COR-L47 (cell line): ENCODE results near the gene ATP6V0D1.
"Not testable (repeated sequence)": the region's sequence is repeated elsewhere in the genome, so short reads cannot be mapped to it uniquely, and the experiment has no call there.

Source experiments
- DNase-seq: peaks from one replicate; lab custom pipeline; 2025; lab: John Stamatoyannopoulos, UW

Gene ATP6V0D1

DNA sequence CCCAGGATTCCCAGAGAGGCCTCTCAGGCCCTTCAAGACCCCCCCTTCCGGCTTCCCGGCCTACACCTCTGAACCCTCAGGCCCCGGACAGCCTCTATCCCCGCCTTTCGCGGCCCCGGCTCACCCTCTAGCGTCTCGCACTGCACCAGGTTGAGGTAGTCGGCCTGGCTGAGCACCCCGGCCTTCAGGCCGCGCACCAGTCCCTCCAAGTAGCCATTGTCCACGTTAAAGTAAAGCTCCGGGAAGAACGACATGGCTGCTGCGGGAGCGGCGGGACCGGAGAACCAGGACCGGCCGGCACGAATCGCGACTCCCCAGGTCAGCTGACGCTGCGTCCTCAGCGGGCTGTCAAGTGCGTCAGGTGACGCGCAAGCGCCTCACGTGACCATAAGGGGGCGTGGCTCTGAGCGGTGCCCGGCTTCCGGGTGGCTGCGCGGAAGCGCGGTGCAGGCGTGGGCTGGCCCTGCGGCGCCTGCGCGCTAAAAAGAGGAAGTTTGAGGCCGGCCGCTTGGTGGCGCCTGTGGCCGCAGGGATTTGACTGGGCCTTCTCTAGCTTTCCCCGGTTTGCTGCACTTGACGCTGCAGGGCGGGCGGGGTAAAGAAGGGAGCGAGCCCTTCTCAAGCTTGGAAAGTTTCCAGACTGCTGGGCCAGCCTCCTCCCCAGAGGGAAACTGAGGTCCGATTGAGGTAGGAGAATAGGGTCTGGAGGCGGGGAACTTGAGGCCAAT is at the start of gene ATP6V0D1:
Gene ATP6V0D1 (minus strand): TSS at position 325 of the 728 bp plus-strand sequence. CDS start 71 bp downstream, at position 254.
- DNase-seq = peak; percentile 98

DNA sequence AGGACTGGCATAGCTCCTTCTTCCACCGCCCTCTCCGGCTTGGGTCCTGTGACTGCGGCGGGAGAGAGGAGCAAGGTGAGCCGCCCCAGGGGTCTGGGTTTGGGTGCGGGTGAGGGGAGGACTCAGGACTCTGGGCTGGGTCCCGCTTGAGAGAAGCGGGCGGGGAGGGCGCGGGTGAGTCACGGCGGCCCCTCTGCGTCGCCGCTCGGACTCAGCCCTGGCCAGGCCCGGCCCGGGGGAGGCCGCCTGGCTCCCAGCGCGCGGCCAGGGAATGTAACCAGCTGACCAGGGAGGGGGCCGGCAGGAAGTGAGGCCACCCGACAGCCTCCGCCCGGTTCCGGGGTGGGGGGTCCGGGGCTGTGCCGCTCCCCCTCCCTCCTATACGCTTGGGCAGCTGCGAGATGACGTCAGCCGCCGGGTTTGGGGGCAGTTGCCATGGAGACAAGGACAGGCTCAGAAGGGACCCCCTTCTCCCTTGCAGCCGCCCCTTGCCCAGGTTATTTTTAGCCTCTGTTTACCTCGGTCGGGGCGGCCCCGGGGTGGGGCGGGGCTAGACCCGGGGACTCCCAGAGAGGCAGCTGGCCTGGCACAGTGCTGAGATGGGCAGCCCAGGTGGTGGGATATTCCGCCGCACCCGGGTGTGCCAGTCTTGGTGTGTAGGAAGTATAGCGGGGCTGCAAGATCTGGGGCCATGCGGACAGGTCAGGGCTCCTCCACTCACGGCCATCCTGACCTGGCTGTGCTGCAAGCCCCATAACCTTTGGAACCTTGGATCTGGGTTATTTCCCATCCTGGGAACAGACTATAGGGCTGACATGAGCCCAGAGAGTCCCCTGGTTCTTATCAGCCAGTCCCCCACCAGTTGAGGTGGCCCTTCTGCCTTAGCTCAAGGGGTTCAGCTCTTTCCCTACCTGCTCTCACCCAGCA is 49.3 kb upstream of the ATP6V0D1 start:
- peak; percentile 62 for DNase-seq

DNA sequence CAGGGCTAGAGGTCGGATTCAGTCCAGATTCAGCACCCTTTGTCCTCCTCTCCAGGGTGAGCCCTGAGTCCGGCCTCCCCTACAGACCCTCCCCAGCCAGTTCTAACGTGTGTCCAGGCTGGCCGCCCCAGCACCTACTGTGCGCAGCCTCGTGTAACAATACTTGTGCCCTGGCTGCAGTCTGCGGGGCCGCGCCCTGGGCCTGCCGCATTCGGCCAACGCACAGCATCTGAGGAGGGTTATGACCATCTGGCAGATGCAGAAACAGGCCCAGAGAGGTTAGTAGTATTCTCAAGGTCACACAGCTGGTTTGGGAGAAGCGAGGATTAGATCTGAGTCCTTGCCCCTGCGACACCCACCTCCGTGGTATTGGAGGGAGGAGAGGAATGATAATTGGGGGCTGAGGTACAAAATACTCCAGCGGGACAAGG is 48.6 kb upstream of the ATP6V0D1 start:
- no peak for DNase-seq

DNA sequence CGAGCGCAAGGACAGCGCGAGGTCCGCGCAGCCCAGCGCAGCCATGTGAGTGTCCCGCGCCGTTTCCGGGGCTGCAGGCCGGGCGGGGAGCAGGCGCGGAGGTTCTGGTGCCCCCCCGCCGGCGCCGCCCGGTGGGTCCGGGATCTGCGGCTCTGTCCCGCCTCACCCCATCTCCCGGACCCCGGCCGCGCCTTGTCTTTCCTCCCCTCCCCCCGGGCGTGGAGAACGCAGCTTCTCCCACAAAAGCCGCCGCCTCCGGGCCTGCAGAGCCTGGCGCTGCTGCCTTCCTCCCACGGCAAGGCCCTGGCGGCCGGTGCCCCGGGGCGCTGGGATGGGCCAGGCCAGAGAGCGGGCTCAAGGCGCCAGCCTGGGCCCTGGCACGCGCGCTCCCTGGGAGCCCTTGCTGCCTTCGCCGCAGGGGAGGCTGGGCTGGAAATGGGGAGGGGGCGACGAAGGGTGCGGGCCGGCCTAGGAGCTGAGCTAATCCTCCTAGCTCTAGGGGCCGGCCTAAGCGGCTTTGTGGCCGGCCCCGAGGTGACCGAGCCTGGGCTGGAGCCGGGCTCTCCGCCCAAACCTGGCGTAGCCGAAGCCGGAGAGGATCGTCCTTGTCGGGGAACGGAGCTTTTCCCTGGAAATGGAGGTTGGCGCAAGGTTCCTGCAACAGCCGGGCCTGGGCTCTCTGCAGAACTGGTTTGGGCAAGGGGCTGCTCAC is 48.1 kb upstream of the ATP6V0D1 start:
- DNase-seq = peak; percentile 53

DNA sequence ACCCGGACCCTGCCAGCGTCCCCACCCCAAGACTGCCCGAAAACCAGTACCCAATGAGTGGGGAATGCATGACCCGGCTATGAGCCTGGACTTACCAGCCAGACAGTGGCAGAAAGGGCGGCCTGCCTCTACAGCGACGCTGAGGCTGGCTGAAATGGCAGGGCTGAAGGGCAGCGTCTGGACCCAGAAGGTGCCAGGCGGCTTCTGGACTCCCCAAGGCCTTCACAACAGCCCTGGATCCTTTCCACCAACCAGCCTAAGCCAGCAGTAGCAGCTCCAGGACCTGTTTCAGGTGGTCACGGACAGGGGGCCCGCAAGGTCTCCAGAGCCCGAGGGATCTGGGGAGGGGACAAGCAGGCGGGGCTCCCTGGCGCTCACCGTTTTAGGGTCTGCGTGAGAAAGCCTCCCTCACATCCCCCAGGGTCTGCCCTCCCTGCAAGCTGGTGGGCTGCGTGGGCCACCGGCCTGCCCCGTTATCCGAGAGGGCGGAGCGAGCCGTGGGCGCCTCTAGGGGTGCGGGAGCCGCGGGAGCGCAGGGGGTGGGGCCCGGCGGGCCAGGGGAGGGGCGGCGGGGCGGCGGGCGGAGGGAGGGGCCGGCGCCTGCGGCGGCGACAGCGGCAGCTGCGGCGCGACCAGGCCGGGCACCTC is 47.4 kb upstream of the ATP6V0D1 start, which contains the start of gene RIPOR1:
Gene RIPOR1 (plus strand): TSS at position 608 of the 648 bp plus-strand sequence. CDS start 9,618 bp downstream, outside the sequence.
- DNase-seq = peak; percentile 53

DNA sequence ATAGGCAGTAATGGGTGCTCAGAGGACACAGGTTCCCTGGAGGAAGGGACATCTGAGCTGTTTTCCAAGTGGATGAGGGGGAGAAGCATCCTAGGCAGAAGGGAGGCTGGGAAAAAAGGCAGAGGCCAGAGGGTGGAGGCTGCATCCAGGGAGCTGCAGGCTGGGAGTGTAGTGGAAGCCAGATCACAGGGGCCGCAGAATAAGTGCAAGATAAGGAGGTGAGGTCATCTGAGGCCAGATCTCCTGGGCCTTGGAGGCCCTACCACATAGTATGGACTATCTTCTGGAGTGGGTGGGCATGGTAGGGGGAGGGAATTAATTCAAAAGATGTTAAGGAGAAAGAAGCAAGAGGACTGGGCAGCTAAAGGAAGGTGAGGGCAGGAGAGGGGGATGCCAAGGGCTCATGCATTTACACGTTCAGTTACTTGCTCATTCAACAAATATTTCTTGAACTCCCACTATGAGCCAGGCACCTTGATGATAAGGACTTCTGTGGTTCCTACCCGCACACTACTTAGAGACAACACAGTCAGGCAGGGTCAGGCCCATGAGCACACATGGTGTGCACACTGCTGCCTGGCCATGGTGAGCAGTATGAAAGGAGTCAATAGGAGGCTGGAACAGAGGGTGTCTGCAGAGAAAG is 45.3 kb upstream of the ATP6V0D1 start:
- DNase-seq = no peak

DNA sequence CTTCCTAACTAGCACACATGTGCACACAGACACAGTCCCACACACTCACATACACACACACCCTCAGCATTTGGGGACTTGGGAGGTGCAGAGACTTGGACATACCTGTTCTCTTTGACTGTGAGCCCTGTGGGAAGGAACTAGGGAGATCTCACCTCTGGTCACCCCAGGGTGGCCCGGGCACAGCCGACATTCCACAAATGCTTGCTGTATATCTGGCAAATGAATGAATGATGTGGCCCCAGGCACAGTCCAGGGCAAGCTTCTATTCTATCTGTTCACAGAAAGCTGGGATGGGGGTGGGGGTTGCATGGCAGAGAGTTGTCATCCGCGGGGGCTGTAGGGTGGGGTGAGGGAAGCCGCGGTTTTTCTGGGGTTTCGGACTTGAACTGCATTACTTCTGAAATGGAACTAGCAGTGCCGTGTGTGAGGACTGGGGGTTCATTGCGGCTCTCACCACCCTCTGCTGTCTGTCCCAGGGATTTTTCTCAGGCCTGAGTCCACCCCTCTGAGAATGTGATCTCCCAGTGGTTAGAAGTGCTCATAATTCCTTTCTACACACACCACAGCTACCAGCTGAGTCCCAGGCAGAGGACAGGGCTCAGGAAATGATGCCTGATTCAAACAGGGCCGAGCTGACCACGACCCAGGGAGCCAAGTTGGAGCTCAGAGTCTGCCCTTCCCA is 44.4 kb upstream of the ATP6V0D1 start:
- no peak for DNase-seq

DNA sequence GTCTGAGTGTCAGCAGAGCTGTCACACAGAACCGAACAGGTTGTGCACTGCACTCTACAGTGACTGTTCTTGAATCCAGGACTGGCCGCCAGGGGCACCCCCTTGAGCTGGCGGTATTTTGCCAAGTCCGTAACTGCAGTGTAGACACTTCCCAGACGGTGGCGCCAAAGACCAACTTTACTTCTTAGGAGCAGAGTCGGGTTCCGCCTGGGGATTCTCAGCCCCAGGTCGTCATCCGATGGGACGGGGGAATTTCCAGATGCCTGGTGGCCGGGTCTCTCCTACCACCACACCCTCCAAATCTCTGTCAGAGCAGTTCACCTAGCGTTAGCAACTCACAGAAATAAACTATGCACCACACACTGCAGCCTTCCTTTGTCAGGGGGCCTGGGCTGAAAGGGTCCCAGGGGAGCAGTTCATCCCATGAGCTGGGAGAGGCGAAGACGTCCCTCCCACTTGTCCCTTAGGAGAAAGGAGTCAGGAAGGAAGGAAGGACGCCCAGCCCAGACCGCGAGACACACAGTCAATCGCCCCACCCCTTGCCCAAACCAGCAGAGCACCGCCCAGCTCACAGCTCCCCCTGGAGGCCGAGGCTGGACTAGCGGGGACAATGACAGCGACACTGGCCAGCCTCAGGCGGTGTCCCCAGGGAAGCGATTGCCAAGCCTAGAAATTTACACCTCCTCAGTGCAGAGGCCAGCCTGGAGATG is 40.3 kb upstream of the ATP6V0D1 start:
- DNase-seq = peak; percentile 92

DNA sequence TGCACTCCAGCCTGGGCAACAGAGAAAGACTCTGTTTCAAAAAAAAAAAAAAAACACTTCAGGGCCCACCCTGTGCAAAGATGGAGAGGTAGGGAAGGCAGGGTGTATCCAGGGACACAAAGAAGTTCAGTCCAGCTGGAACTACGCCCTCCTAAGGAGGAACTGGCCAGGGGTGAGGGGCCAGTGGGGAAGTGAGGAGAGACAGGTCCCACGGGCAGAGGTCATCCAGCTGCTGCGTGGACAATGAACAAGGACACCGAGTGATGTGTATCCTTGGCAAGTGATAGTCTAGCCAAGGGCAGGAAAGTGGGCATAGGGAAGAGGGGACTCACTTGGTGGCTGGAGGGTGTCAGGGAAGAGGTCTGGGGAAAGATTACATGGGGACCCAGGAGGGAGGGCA is 38.3 kb upstream of the ATP6V0D1 start:
- DNase-seq = no peak

DNA sequence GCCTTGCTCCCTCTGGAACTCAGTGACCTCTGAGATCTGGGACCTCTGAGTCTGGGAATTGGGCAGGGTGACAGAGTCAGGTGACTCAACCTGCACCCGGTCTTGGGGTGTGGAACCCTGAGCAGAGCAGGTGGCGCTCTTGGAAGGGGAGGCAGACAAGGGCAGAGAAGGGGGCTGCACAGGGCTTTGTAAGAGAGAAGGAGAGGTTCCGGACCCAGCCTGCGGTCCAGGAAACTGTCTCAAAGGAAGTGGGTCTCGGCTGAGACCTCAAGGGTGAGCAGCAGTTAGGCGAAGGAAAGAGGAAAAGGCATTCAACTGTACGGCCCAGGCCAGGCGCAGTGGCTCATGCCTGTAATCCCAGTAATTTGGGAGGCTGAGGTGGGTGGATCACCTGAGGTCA is 37.7 kb upstream of the ATP6V0D1 start:
- no peak for DNase-seq

DNA sequence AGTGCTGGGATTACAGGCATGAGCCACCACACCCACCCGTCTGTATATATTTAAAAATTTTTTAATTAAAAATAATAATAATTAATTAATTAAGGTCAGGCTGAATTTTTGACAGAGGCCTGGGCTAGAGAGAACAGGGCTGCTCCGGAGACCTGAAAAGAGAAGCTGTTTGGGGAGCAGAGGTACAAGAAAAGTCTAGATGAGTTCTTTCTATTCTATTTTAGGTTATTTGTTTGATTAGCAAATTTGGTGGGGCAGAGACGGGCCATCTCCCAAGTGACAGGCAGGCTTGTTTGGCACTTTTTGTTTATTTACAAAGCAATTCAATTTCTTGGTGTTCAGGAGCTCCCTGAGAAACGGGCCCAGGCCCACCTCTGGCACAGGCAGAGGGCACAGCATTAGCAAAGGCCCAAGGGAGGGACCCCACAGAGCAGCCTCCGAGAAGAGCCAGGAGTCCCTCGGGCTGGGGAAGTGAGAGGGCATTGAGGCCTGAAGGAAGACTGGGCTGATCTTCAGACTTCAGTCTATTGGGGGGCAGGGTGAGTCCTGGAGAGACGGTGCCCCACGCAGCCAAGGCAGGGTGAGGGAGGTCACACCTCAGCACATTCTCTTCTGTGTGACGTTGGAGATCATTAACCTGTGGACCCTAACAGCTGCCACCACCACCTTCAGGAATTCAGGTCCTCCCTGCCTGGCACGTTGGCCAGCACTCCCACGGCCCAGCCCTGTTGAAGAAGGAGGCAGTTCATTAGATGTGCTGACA is 36.9 kb upstream of the ATP6V0D1 start:
- DNase-seq = no peak

DNA sequence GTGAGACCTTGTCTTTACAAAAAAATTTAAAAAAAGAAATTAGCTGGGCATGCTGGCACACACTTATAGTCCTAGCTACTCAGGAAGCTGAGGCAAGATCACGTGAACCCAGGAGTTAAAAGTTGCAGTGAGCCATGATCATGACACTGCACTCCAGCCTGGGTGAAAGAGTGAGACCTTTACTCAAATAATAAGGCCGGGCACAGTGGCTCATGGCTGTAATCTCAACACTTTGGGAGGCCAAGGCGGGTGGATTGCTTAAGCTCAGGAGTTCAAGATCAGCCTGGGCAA is 36.1 kb upstream of the ATP6V0D1 start:
- no peak for DNase-seq

DNA sequence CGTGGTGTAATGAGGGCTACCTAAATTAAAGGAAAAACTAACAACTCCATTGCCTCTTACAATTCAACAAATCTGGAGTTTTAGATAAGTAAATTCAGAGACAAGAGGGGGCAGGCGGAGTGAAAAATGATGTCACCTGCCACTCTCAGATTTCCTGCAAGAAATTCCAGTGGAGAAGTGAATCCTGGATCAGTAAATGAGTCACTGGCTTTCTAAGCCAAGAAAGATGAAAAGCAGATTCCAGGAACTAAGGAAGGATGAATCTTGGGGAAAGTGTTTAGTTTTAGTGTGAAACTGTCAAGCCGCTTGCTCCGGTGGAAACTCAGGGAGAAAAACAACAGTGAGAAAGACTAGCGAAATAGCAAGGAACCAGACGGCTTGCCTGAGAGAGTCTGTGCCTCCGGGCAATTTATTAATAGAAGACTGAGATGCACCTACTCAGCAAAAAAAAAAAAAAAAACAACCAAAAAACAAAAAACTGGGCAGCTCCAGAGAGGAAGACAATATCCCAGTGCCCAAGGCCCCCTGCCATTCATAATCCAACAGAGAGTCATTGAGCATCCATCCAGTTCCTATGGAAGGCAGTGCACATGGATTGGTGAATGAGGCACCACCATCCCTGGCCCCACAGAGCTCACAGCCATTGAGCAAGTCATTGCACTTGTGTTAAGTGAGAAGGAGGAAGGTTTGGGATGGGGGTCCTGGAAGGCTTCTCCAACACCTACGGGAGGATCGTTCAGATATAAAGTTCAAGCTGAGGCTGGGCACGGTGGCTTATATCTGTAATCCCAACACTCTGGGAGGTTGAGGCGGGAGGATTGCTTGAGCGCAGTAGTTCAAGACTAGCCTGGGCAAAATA is 35.6 kb upstream of the ATP6V0D1 start:
- no peak for DNase-seq

DNA sequence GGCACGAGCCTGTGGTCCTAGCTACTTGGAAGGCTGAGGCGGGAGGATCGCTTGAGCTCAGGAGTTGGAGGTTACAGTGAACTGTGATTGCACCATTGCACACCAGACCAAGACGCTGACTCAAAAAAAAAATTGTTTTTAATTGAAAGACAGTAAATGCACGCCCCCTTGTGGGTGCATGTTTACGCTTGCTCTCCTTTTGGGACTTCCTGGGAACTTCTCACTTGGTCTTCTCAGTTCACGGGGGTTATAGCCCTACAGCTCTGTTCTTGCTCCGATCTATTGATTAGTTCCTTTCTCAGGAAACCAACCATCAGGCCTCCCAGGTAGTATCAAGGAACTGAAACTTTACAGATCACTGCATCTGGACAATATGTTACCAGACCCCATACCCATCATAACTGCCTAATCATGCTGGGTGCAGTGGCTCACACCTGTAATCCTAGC is 33.4 kb upstream of the ATP6V0D1 start:
- peak; percentile 75 for DNase-seq

DNA sequence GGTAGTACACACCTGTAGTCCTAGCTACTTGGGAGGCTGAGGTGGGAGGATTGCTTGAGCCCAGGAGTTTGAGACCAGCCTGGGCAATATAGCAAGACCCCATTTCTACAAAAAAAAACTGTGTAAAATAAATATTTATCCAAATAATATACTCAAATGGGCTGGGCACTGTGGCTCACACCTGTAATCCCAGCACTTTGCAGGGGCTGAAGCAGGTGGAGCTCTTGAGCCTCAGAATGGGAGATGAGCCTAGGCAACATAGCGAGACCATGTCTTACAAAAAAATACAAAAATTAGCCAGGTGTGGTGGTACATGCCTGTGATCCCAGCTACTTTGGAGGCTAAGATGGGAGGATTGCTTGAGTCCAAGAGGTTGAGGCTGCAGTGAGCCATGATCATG is 32.9 kb upstream of the ATP6V0D1 start:
- DNase-seq = not testable (repeated sequence)

DNA sequence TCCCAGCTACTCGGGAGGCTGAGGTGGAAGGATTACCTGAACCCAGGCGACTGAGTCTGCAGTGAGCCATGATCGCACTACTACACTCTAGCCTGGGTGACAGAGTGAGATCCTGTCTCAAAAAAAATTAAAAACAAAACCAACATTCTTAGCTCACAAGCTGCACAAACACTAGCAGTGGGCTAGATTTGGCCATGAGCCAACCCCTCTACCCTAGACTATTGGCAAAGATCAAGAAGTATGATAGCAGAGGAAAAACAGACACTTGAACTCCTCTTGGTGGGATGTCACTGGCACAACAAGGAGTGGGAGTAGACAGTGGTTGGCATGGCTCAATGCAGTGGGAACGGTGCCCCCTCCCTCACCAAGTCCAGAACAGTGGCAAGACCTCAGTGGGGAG is 28.1 kb upstream of the ATP6V0D1 start:
- no peak for DNase-seq

DNA sequence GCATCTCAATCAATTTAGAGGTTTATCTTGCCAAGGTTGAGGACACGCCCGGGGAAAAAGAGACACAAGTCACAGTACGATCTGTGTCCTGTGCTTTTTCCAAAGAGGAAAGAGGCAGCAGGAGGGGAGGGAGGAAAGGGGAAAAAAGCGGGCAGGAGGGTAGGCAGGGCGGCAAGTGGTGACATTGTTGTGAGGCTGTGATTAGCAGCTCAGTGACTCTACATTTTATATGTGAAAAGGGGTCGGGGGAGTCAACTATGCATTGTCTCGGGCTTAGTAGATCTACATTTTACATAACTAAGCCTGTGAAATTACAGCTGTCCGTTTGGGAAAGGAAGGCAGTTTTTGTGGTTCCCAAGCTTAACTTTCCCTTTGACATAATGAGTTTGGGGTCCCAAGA is 25.5 kb upstream of the ATP6V0D1 start:
- no peak for DNase-seq
